Measurements from ENCODE around the gene TSN. TPM values are rescaled to one million over a fixed set of nuclear protein-coding genes. Genes with fewer than 3 reads are reported as not detected.

Gene TSN
- total RNA-seq, 1 experiment from 2014 or later, result 60.7 TPM

- DNase-seq (ENCODE audit: unreplicated experiment), result no peak
- Mint-ChIP-seq H3K4me1 (ENCODE audit: insufficient read depth, unreplicated experiment) (peaks cover 22% of the 10 kb centered on the region), H3K27me3 (ENCODE audit: insufficient read depth, unreplicated experiment) (no peaks in the 10 kb centered on the region), H3K9me3 (ENCODE audit: unreplicated experiment) (no peaks in the 10 kb centered on the region), H3K4me3 (ENCODE audit: unreplicated experiment) (no peak overlapping the region), H3K27ac (ENCODE audit: low read depth, unreplicated experiment) (no peak overlapping the region), H3K36me3 (ENCODE audit: insufficient read depth, unreplicated experiment) (no peaks in the 10 kb centered on the region)
- no peak for TF ChIP-seq CTCF (IDR thresholded peaks at IDR 0.05; ENCODE audit: unreplicated experiment)
- ChIA-PET POLR2A (interaction anchor here (0.6 to 1.0 kb wide), 3 partner anchors 11 to 554 kb away, joined by 3 to 5 read pairs (median 3); no protein-coding TSS in a partner anchor), CTCF (interaction anchor here (0.6 kb wide), 1 partner anchor 230 kb away, joined by 4 read pairs; no protein-coding TSS in a partner anchor)
- BruUV-seq (replicated peaks), result no TSS peak
- intact Hi-C loops (cut with micrococcal nuclease), result no loop called here
Measured at GRCh38 chr2:121791290-121791689, 35.8 kb downstream of the TSN start.

- no peaks in the 10 kb centered on the region for H3K36me3 Mint-ChIP-seq (ENCODE audit: insufficient read depth, unreplicated experiment)
- peaks cover 22% of the 10 kb centered on the region for H3K4me1 Mint-ChIP-seq (ENCODE audit: insufficient read depth, unreplicated experiment)
- H3K27me3 Mint-ChIP-seq (ENCODE audit: insufficient read depth, unreplicated experiment), result no peaks in the 10 kb centered on the region
- no peak overlapping the region for H3K4me3 Mint-ChIP-seq (ENCODE audit: unreplicated experiment)
- no peak overlapping the region for H3K27ac Mint-ChIP-seq (ENCODE audit: low read depth, unreplicated experiment)
- no peak for TF ChIP-seq CTCF (IDR thresholded peaks at IDR 0.05; ENCODE audit: unreplicated experiment)
- H3K9me3 Mint-ChIP-seq (ENCODE audit: unreplicated experiment), result no peaks in the 10 kb centered on the region
- ChIA-PET CTCF (interaction anchor here (0.7 kb wide), 2 partner anchors 284 to 1320 kb away, joined by 3 read pairs; no protein-coding TSS in a partner anchor), POLR2A (interaction anchor here (0.6 kb wide), 1 partner anchor 553 kb away, joined by 3 read pairs; no protein-coding TSS in a partner anchor)
- no TSS peak for BruUV-seq (replicated peaks)
- DNase-seq (ENCODE audit: unreplicated experiment), result no peak
- intact Hi-C loops (cut with micrococcal nuclease), result no loop called here
Measured at GRCh38 chr2:121791801-121792221, 36.4 kb downstream of the TSN start.

GRCh38 chr2:121793816-121794215, 38.4 kb downstream of the TSN start:
- ChIA-PET POLR2A (interaction anchor here (0.6 kb wide), 1 partner anchor 230 kb away, joined by 3 read pairs; no protein-coding TSS in a partner anchor), CTCF (no interaction called here)
- H3K27ac Mint-ChIP-seq (ENCODE audit: low read depth, unreplicated experiment), result no peak overlapping the region
- no peaks in the 10 kb centered on the region for H3K36me3 Mint-ChIP-seq (ENCODE audit: insufficient read depth, unreplicated experiment)
- BruUV-seq (replicated peaks), result no TSS peak
- peaks cover 22% of the 10 kb centered on the region for H3K4me1 Mint-ChIP-seq (ENCODE audit: insufficient read depth, unreplicated experiment)
- H3K27me3 Mint-ChIP-seq (ENCODE audit: insufficient read depth, unreplicated experiment), result no peaks in the 10 kb centered on the region
- no peak for TF ChIP-seq CTCF (IDR thresholded peaks at IDR 0.05; ENCODE audit: unreplicated experiment)
- intact Hi-C loops (cut with micrococcal nuclease), result no loop called here
- H3K9me3 Mint-ChIP-seq (ENCODE audit: unreplicated experiment), result no peaks in the 10 kb centered on the region
- H3K4me3 Mint-ChIP-seq (ENCODE audit: unreplicated experiment), result no peak overlapping the region
- no peak for DNase-seq (ENCODE audit: unreplicated experiment)

- CTCF ChIA-PET, result no interaction called here
- intact Hi-C loops (cut with micrococcal nuclease), result no loop called here
- Mint-ChIP-seq H3K4me1 (ENCODE audit: insufficient read depth, unreplicated experiment) (peaks cover 22% of the 10 kb centered on the region), H3K4me3 (ENCODE audit: unreplicated experiment) (no peak overlapping the region), H3K36me3 (ENCODE audit: insufficient read depth, unreplicated experiment) (no peaks in the 10 kb centered on the region), H3K9me3 (ENCODE audit: unreplicated experiment) (no peaks in the 10 kb centered on the region), H3K27ac (ENCODE audit: low read depth, unreplicated experiment) (no peak overlapping the region), H3K27me3 (ENCODE audit: insufficient read depth, unreplicated experiment) (no peaks in the 10 kb centered on the region)
- POLR2A ChIA-PET, result interaction anchor here (0.6 kb wide), 1 partner anchor 231 kb away, joined by 3 read pairs; no protein-coding TSS in a partner anchor
- TF ChIP-seq CTCF (IDR thresholded peaks at IDR 0.05; ENCODE audit: unreplicated experiment), result no peak
- no peak for DNase-seq (ENCODE audit: unreplicated experiment)
- BruUV-seq (replicated peaks), result no TSS peak
Measured at GRCh38 chr2:121794233-121794632, 38.8 kb downstream of the TSN start.
